Panc1 (cell line): ENCODE results near the gene MACROD2. TPM values are rescaled to one million over a fixed set of nuclear protein-coding genes. Genes with fewer than 3 reads are reported as not detected.

Experiments
- ATAC-seq: fragments of 200-7000 bp; cut with Tn5 transposase; 2 replicates; pipeline ENCODE4 v1.9.1; 2020; ENCODE audit warnings: mild to moderate bottlenecking, moderate library complexity
- BruUV-seq: library from RNA; stranded (reverse); fragments of 400-500 nt; replicated peaks from 2 replicates; lab custom pipeline; 2021; lab: Mats Ljungman, UMichigan
- CTCF ChIA-PET: fragments of 300-600 bp; sonication (Branson Sonifier 250); formaldehyde crosslinking; loops from one replicate; lab custom pipeline; 2022; ENCODE audit warnings: antibody characterized with exemption; lab: Charles Lee
- POLR2A ChIA-PET: fragments of 300-600 bp; sonication (Branson Sonifier 250); formaldehyde crosslinking; loops from one replicate; lab custom pipeline; 2022; ENCODE audit warnings: antibody characterized with exemption; lab: Charles Lee
- DNase-seq: peaks from one replicate; pipeline ENCODE4 v3.0.0-alpha.2; 2010; ENCODE audit warnings: low read depth, low spot score
- H3K27ac ChIP-seq: 2 replicates; pipeline ENCODE4 v1.5.1; 2011; ENCODE audit warnings: mild to moderate bottlenecking, low read length, inconsistent platforms
- H3K27me3 ChIP-seq: fragments of 200-500 bp; sonication (Bioruptor generic); 2 replicates; pipeline ENCODE4 v1.6.0; 2014; ENCODE audit warnings: low read length, inconsistent platforms; ENCODE audit not compliant: control insufficient read depth, insufficient read depth
- H3K36me3 ChIP-seq: fragments of 200-500 bp; sonication (Bioruptor generic); 2 replicates; pipeline ENCODE4 v1.5.1; 2014; ENCODE audit warnings: inconsistent platforms, mild to moderate bottlenecking, low read length, moderate library complexity; ENCODE audit not compliant: control insufficient read depth, insufficient read depth
- H3K4me1 ChIP-seq: 2 replicates; pipeline ENCODE4 v1.5.1; 2011; ENCODE audit warnings: inconsistent platforms, mild to moderate bottlenecking, low read length, moderate library complexity; ENCODE audit not compliant: control insufficient read depth, insufficient read depth
- H3K4me3 ChIP-seq, 2 experiments: 2 replicates each; pipeline ENCODE4 v1.5.1; 2011 to 2012; ENCODE audit warnings: low read depth in 2 of 2, low read length in 2 of 2, mild to moderate bottlenecking in 2 of 2, inconsistent platforms in 1 of 2, moderate library complexity in 1 of 2
- H3K9me3 ChIP-seq: fragments of 200-500 bp; sonication (Bioruptor generic); 2 replicates; pipeline ENCODE4 v1.5.1; 2014; ENCODE audit warnings: low read depth, mild to moderate bottlenecking, inconsistent platforms, low read length, moderate library complexity; ENCODE audit not compliant: control insufficient read depth, insufficient read depth
- POLR2AphosphoS5 ChIP-seq: IDR thresholded peaks from 2 replicates; pipeline ENCODE4 v1.6.1; 2012; ENCODE audit warnings: mild to moderate bottlenecking, low read depth, low read length, moderate library complexity
- REST ChIP-seq, 2 experiments: IDR thresholded peaks; 2 replicates each; pipeline ENCODE4 v1.6.1; 2011 to 2012; ENCODE audit warnings: low read depth in 2 of 2, control low read depth in 1 of 2, low read length in 1 of 2, mild to moderate bottlenecking in 1 of 2, moderate library complexity in 1 of 2; ENCODE audit not compliant: insufficient read depth in 1 of 2
- SIN3A ChIP-seq: IDR thresholded peaks from 2 replicates; pipeline ENCODE4 v1.6.1; 2012; ENCODE audit warnings: low read depth, mild to moderate bottlenecking, low read length, moderate library complexity, borderline replicate concordance; ENCODE audit not compliant: insufficient read depth
- TCF7L2 ChIP-seq: IDR thresholded peaks from 2 replicates; pipeline ENCODE4 v1.6.1; 2011; ENCODE audit warnings: mild to moderate bottlenecking, low read depth, low read length, inconsistent platforms
- in situ Hi-C: cut with HindIII; loops from 2 replicates; pipeline ENCODE4 v1.10.0; 2016; ENCODE audit warnings: low sequenced_read_pairs, low pct_unique_long_range_greater_than_20kb
- intact Hi-C: fragments of 100-400 bp; cut with micrococcal nuclease; formaldehyde crosslinking; loops from one replicate; pipeline ENCODE4 v1.10.0; 2022; ENCODE audit not compliant: unreplicated experiment
- total RNA-seq: library from RNA; stranded (reverse); gene quantifications from one replicate; pipeline ENCODE4 v1.2.1, GENCODE V29; 2021; ENCODE audit not compliant: unreplicated experiment
- TF ChIP-seq, protein P1 (sequence below): fragments of 450-650 bp; IDR thresholded peaks from 2 replicates; pipeline ENCODE4 v1.5.1; 2017; ENCODE audit warnings: mild to moderate bottlenecking

MACROD2 gene
- total RNA-seq, 1 experiment from 2014 or later, result 1.2 TPM

GRCh38 chr20:15570156-15570555 is 1574.8 kb downstream of the MACROD2 start:
- no peak for DNase-seq
- H3K9me3 ChIP-seq, result no peaks in the 10 kb centered on the region
- H3K27ac ChIP-seq, result no peak overlapping the region
- TF ChIP-seq, protein P1, sequence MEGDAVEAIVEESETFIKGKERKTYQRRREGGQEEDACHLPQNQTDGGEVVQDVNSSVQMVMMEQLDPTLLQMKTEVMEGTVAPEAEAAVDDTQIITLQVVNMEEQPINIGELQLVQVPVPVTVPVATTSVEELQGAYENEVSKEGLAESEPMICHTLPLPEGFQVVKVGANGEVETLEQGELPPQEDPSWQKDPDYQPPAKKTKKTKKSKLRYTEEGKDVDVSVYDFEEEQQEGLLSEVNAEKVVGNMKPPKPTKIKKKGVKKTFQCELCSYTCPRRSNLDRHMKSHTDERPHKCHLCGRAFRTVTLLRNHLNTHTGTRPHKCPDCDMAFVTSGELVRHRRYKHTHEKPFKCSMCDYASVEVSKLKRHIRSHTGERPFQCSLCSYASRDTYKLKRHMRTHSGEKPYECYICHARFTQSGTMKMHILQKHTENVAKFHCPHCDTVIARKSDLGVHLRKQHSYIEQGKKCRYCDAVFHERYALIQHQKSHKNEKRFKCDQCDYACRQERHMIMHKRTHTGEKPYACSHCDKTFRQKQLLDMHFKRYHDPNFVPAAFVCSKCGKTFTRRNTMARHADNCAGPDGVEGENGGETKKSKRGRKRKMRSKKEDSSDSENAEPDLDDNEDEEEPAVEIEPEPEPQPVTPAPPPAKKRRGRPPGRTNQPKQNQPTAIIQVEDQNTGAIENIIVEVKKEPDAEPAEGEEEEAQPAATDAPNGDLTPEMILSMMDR, result no peak
- TF ChIP-seq TCF7L2 (no peak), SIN3A (no peak), REST (IDR thresholded peaks at IDR 0.05; ENCODE audit: insufficient read depth in 1 of 2, low read depth in 2 of 2, low read length in 1 of 2) (no peak), POLR2AphosphoS5 (no peak)
- ATAC-seq, result no peak
- BruUV-seq, result no TSS peak
- ChIA-PET POLR2A (no interaction called here), CTCF (no interaction called here)
- in situ Hi-C loops (no loop called here), intact Hi-C loops (no loop called here)
- no peaks in the 10 kb centered on the region for H3K36me3 ChIP-seq
- no peak overlapping the region for H3K4me3 ChIP-seq
- H3K27me3 ChIP-seq, result no peaks in the 10 kb centered on the region
- no peaks in the 10 kb centered on the region for H3K4me1 ChIP-seq

- ChIA-PET CTCF (no interaction called here), POLR2A (no interaction called here)
- DNase-seq (no peak), ATAC-seq (no peak)
- intact Hi-C loops, result no loop called here
- in situ Hi-C loops, result no loop called here
- Histone ChIP-seq H3K4me3 (no peak overlapping the region), H3K9me3 (no peaks in the 10 kb centered on the region), H3K36me3 (no peaks in the 10 kb centered on the region), H3K27ac (no peak overlapping the region), H3K4me1 (no peaks in the 10 kb centered on the region), H3K27me3 (no peaks in the 10 kb centered on the region)
- TF ChIP-seq, protein P1, result no peak
- TF ChIP-seq POLR2AphosphoS5 (no peak), SIN3A (no peak), REST (IDR thresholded peaks at IDR 0.05; ENCODE audit: insufficient read depth in 1 of 2, low read depth in 2 of 2, low read length in 1 of 2) (no peak), TCF7L2 (no peak)
- BruUV-seq, result no TSS peak
Measured at GRCh38 chr20:15571056-15571455, 1575.7 kb downstream of the MACROD2 start.
